Measurements from ENCODE around the gene ICA1.
"Not testable (repeated sequence)": the region's sequence is repeated elsewhere in the genome, so short reads cannot be mapped to it uniquely, and the experiment has no call there.

The ICA1 gene

DNA sequence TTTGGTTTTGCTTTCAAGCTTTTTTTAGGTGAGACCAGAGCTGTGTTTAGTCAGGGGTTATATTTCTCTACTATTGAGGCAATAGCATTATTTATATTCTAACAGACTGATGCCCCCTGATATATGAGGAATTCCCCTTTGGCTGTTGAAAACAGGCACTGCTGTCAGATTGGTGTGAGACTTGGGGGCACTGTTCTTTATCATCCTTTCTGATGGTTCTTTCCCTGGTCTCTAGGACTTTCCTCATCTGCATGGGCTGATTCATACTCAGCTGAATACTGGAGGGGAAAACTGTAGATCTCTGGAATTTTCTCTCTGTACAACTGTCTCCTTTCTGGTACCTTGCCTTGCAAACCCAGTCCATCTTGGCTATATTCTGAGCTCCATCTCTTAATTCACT, 10.0 kb upstream of the ICA1 start:
- DNase-seq (ENCODE audit: extremely low read depth in 1 of 2, low read depth in 1 of 2): no peak

DNA sequence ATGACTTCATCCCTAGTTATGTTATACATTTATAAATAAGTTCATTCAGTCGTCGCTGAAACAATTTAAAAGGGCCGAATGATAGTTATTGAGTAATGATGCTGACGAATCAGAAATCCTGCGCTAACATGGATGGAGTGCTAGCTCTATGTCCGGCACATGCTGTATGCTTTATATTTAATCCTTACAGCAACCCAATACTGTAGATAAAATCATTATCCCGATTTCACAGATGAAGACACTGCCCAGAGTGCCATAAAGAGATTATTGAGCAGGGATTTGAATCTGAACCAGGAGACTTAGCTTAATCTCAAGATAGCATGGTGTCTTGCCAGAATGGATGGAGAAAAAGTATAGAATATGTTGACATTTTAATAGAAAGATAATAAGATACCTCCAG, 1.1 kb upstream of the ICA1 start:
- no peak for DNase-seq (ENCODE audit: extremely low read depth in 1 of 2, low read depth in 1 of 2)

DNA sequence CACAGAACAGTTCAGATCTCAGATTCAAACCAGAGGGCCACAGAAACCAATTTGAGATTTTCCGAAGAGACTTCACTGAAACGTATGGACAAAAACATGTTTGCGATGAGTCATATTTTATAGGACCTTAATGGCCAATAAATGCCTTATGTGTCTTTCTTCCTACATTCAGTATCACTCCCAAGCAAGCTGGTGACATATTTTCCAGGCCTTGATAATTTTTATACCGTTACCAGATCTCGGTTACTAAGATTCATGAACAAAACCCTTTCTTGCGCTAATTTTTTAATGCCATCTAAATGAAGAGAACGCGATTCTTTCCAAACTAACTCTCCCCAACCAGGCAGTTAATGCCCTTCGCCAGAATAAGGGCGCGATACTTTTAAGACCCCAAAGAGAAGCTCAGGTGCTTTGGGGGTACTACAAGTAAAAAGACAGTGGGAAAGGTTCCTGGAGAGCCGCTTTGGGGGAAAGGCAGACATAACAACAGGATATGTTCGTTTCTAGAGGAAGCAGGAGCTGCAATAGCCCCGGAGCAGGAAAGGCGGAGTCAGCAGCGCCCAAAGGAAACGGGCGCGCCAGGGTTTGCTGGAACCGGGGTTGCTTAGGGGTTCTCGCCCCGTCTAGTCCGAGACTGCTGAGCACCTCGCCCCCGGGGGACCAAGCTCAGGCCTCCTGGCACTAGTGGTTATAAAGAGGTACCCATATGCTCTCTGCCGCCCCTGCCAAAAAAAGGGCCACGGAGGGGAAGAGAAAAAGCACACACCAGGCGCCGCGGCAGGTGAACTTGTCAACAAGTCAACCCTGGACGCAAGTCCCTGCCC, 884 bp downstream of the ICA1 start:
- peak in 1 of 2 donors; percentile 0 for DNase-seq (ENCODE audit: extremely low read depth in 1 of 2, low read depth in 1 of 2)

DNA sequence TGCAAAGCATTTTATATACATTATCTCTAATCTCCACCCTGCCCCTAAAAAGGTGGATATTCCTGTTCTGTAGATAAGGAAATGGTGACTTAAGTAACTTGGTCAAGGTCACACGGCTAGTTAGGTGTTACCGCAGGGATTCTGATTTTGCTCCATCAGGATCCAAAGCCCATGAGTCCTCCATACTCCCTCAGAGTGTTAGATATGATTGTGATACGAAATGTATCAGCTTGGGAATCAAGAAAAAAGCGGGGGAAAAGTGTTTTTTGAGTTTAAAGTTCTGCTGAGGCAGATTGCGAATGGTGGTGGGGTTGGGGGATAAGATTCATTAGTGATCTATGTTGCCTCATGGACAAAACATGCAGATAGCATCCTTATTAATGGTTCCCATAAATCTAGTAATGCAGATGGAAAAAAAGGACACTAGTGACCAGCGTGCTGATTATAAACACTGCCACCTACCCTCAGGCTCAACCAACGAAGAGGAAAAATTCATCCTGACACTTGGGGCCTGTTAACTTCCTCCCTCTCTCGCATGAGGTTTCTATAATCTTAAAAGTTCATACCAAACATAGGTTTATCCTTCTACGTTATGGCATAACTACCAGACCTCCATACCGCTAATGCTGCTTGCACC, 2.3 kb downstream of the ICA1 start:
- DNase-seq (ENCODE audit: extremely low read depth in 1 of 2, low read depth in 1 of 2): no peak

DNA sequence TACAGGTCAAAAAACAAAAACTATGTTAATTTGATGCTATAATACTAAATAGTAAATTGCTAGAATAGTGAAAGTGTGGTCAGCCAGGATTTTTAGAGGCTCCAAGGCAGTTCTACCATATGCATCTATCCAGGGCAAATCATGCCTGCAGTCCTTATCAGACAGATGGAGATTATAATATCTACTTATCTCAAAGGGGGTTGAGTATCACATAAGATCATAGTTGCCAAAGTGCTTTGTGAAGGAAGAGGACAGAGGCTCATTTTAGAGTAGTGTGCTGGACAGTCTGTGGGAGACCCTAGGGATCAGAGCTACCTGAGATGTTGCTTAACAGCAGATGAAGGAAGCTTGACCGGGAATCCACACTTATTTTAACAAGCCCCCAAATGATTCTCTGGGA, 3.2 kb downstream of the ICA1 start:
- no peak for DNase-seq (ENCODE audit: extremely low read depth in 1 of 2, low read depth in 1 of 2)

DNA sequence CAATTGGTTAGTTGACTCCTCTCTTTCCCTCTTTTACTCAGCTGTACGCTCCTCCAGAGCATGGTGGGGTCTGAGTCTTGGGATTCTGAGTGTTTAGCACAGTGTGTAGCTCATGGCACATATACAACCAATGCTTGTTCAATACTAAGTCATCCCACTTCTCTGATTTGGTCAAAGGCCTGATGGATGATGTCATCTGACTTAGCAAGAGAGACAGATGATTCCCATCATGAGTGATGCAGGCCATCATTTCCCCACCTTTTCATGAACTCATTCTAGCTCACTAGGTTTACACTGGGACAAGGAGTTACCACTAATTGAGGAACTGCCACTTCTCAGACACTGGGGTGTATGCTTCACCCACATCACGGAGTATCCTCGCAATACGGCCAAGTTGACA, 3.8 kb downstream of the ICA1 start:
- no peak for DNase-seq (ENCODE audit: extremely low read depth in 1 of 2, low read depth in 1 of 2)

DNA sequence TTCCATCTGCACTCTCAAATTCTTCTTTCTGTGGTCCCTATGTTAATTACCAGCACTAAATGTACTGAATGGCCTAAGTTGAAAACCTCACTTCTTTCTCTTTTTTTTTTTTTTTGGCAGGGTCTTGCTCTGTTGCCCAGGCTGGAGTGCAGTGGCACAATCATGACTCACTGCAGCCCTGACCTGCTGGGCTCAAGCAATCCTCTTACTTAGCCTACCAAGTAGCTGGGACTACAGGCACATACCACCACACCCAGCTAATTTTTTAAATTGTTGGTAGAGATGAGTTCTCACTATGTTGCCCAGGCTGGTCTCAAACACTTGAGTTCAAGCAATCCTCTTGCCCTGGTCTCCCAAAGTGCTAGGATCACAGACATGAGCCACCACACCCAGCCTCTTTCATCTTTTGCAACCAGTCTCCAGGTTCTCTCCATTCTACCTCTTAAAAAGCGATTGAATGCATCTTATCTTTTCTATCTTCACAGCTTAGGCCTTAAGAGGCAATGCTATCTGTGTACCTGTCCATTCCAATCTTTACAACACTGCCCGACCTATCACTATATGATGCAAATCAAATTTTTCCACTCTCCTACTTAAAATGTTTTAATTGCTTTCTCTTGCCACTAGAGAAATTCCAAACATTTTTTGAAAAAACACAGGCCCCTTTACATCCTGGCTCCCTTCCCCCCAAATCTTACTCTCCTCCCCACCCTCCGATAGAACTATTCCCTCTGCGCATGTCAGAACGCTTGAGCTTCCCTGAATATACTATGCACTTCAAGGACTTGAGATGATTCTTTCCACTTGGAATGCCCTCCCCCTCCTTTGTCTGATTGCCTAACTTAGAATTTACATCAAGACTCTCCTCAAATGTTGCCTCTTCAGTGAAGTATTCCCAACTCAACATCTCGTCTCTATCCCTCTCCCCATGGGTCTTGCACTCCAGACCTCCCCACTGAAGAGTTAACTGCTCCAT, 6.0 kb downstream of the ICA1 start:
- DNase-seq (ENCODE audit: extremely low read depth in 1 of 2, low read depth in 1 of 2): no peak

DNA sequence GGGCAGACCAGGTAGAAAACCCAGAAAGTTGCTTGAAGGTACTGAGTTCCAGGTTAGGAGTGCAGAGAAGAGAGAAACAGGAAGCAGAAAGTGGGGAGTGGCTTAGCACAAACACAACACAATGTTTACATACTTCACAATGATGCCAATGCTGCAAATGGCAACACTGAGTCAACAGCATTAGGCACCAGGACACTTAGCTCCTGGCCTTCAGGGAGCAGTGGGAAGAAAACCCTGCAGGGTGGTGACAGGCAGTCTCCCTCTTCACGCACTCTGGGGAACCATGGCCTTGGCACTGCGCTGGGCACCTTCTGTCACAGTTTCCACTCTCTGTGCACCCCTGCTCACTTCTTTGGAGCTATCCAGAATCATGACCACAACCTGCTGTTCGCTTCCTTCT, 7.3 kb downstream of the ICA1 start:
- no peak for DNase-seq (ENCODE audit: extremely low read depth in 1 of 2, low read depth in 1 of 2)

DNA sequence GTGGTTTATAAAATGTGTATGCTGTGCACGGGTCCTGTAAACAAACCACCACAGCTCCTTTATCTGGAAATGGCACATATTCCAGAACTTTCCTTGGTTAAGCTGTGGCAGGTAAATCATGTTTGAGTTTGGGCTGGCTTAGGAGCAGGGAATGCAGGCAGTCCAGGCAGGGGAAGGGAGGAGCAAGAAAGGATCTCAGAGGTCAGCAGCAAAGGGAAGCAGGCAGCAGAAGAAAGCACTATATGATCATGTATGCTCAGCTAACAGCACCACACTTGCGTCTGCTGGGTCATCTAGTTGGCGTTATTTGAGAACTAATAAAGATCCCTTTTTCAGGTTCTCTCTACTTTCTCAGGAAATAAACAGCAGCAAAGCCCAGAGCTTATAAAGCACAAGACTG, 7.8 kb downstream of the ICA1 start:
- DNase-seq (ENCODE audit: extremely low read depth in 1 of 2, low read depth in 1 of 2): no peak

DNA sequence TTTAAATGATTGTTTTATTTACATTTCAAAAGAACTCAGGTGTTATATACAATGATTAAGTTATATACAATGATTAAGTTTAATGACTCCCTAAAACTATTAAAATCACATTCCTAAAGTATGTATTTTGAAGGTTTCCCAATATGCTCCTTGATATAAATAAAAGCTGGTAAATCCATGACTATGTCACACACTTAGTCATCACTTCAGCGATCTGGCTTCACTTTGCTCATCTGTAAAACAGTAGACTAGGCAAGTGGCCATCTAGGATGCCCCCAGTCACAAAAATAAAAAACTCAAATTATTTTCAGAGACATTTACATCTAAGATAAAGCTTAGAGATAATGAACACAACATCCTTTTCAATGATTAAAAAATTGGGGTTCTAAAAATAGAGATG, 10.8 kb downstream of the ICA1 start:
- DNase-seq (ENCODE audit: extremely low read depth in 1 of 2, low read depth in 1 of 2): no peak

DNA sequence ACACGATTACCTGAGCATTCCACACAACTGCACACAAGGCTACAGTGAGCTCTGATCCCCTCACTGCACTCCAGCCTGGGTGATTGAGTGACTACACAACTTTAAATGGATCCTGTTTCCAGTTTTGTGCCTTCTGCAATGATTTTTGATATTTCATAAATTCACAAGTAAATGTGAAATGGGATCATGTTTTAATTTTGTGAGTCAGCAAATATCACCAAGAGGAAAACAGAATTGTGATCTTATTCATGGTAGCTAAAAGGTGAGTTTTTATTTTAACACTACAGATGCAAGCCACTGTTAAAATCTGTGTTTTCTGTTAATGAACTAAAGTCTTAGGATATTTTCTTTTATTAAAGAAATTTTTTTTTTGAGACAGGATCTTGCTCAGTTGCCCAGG, 11.4 kb downstream of the ICA1 start:
- no peak for DNase-seq (ENCODE audit: extremely low read depth in 1 of 2, low read depth in 1 of 2)

DNA sequence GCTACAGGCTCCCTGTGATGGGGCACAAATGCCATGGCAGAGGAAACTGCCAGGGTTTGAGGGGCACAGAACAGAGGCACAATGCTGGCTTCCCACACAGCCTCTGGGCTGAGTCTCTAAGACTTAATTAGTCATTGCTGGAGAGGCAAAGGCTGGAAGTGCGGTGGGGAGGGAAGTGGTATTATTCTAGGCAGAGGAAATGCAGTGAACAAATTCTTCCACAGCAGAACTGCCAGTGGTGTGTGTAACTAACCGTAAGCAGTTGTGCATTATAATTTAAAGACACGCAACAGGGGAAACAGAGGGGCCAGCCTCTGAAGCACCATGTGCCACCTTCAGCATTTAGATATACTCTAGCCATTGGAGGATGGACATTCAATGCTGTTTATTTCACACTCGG, 12.8 kb downstream of the ICA1 start:
- no peak for DNase-seq (ENCODE audit: extremely low read depth in 1 of 2, low read depth in 1 of 2)

DNA sequence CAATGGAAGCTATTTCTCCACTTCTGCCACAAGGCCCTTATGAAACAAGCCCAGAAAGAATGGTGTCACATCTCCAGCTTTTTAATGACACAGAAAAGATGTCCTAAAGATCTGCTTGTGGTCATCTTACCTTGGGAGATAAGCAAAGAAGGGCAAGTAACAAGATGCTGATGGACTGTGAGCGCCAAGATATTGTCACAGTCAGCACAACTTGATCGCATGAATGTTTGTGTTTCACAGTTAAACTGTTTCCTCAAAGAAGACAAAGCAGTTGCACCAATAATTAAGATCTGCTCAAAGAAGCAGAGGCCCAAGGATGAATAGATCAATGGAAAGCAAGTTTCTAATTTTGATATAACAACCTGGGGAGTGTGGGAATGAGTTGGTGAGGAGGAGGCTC, 15.9 kb downstream of the ICA1 start:
- no peak for DNase-seq (ENCODE audit: extremely low read depth in 1 of 2, low read depth in 1 of 2)

DNA sequence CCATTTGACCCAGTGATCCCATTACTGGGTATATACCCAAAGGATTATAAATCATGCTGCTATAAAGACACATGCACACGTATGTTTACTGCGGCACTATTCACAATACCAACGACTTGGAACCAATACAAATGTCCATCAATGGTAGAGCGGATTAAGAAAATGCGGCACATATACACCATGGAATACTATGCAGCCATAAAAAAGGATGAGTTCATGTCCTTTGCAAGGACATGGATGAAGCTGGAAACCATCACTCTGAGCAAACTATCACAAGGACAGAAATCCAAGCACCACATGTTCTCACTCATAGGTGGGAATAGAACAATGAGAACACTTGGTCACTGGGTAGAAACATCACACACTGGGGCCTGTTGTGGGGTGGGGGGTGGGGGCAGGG, 16.9 kb downstream of the ICA1 start:
- DNase-seq (ENCODE audit: extremely low read depth in 1 of 2, low read depth in 1 of 2): not testable (repeated sequence)

DNA sequence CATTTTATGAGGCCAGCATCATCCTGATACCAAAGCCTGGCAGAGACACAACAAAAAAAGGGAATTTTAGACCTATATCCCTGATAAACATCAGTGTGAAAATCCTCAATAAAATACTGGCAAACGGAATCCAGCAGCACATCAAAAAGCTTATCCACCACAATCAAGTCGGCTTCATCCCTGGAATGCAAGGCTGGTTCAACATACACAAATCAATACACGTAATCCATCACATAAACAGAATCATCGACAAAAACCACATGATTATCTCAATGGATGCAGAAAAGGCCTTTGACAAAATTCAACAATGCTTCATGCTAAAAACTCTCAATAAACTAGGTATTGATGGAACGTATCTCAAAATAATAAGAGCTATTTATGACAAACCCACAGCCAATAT, 18.9 kb downstream of the ICA1 start:
- DNase-seq (ENCODE audit: extremely low read depth in 1 of 2, low read depth in 1 of 2): not testable (repeated sequence)

DNA sequence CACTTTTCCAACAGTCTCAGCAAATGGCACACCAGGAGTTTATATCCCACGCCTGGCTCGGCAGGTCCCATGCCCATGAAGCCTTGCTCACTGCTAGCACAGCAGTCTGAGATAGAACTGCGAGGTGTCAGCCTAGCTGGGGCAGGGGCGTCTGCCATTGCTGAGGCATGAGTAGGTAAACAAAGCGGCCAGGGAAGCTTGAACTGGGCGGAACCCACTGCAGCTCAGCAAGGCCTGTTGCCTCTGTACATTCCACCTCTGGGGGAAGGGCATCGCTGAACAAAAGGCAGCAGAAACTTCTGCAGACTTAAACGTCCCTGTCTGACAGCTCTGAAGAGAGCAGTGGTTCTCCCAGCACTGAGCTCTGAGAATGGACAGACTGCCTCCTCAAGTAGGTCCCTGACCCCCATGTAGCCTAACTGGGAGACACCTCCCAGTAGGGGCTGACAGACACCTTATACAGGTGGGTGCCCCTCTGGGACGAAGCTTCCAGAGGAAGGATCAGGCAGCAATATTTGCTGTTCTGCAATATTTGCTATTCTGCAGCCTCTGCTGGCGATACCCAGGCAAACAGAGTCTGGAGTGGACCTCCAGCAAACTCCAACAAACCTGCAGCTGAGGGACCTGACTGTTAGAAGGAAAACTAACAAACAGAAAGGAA, 22.1 kb downstream of the ICA1 start:
- DNase-seq (ENCODE audit: extremely low read depth in 1 of 2, low read depth in 1 of 2): not testable (repeated sequence)

DNA sequence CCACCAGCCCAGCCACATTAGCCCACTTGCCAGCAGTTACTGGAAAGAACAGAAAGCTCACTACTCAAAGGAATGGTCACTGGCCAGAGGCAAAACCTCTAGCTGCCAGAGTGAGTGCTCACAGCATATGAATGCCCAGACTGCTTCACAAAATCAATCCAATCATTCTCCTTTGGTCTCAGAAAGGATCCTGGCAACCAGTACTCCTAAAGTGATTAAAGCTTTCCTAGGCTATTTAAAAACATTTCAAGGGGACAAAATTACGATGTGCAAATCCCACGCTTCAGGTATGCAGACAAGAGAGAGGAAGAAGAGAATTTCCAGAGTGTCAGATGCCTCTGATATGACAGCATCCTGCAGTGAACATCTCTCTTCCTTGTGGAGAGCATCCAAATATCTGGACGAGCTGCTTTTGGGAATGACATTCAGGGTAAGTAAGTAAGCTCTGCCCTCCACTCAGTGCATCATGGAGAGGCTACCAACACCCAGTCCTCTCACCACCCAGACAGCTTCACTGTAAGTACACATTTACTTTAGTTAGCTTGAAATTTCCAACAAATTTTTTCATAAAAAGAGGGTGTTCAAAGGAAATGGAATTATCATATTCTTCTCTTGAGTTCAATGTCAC, 25.1 kb downstream of the ICA1 start:
- DNase-seq (ENCODE audit: extremely low read depth in 1 of 2, low read depth in 1 of 2): no peak

DNA sequence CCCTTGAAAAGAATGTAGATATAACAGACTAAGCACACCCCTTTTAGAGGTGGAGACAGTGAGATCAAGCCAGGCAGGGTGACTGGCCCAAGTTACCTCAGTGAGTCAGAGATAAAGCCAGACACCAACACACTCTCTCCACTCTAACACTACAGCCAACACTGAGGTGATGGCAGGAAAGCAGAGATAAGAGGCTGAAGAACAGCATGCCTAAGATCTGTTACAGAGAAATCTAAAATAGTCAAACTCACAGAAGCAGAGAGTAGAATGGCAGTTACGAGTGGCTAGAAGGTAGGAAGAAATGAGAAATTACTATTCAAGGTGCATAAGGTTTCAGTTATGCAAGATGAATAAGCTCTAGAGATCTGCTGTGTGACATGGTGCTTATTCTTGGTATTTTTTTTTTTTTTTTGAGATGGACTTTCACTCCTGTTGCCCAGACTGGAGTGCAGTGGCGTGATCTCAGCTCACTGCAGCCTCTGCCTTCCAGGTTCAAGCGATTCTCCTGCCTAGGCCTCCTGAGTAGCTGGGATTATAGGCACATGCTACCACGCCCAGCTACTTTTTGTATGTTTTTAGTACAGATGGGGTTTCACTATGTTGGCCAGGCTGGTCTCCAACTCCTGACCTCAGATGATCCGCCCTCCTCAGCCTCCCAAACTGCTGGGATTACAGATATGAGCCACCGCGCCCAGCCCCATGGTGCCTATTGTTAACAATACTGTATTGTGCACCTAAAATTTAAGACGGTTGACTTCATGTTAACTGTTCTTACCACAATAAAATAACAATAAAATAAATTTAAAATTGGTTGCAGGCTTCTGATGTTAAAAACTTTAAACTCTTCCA, 28.7 kb downstream of the ICA1 start:
- DNase-seq (ENCODE audit: extremely low read depth in 1 of 2, low read depth in 1 of 2): no peak

DNA sequence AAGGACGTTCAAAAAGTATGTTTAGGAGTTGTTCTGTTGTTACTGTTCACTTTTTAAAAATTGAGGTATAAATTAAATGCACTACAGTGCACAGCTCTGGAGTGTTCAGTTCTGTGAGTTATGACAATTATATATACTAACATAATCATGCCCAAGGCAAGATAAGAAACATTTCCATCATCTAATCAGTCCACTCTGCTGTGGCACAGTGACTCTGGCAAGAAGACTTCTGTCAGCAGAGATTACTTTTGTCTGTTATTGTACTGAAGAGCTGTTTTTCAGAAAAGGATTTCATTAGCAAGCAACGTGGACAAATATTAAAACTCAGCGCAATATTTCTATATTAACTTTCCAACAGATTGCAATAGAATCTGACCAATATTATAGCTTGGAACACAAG, 32.0 kb downstream of the ICA1 start:
- no peak for DNase-seq (ENCODE audit: extremely low read depth in 1 of 2, low read depth in 1 of 2)
